OCI-LY7 (cell line): ENCODE data around the gene STAT2. TPM values are rescaled to one million over a fixed set of nuclear protein-coding genes. Genes with fewer than 3 reads are reported as not detected.
A peak's percentile ranks its signal among the peaks of the same experiment; 100 is the strongest.

Experiments used
- BruUV-seq: library from RNA; stranded (reverse); fragments of 400-500 nt; replicated peaks from 2 replicates; lab custom pipeline; 2021; lab: Mats Ljungman, UMichigan
- CTCF ChIA-PET: fragments of 300-600 bp; sonication (Branson Sonifier 250); formaldehyde crosslinking; loops from one replicate; lab custom pipeline; 2022; ENCODE audit warnings: antibody characterized with exemption; ENCODE audit not compliant: unreplicated experiment; lab: Charles Lee
- POLR2A ChIA-PET: fragments of 300-600 bp; sonication (Branson Sonifier 250); formaldehyde crosslinking; loops from one replicate; lab custom pipeline; 2022; ENCODE audit warnings: antibody characterized with exemption; lab: Charles Lee
- DNase-seq: peaks from one replicate; pipeline ENCODE4 v3.0.0-alpha.2; 2015; ENCODE audit warnings: low spot score
- H2AFZ ChIP-seq: fragments of 200-600 bp; sonication (generic), shearing (Covaris generic); 2 replicates; pipeline ENCODE4 v1.6.1; 2014; ENCODE audit warnings: mild to moderate bottlenecking, antibody characterized with exemption, low read length, moderate library complexity
- H3K27ac ChIP-seq: fragments of 200-600 bp; sonication (generic); 2 replicates; pipeline ENCODE4 v1.5.1; 2014; ENCODE audit warnings: mixed run types, low read depth, mild to moderate bottlenecking, moderate library complexity, low read length, inconsistent platforms; ENCODE audit not compliant: poor library complexity, severe bottlenecking
- H3K36me3 ChIP-seq: fragments of 200-600 bp; sonication (generic); 2 replicates; pipeline ENCODE4 v1.6.1; 2014; ENCODE audit warnings: mild to moderate bottlenecking, antibody characterized with exemption, low read length, moderate library complexity, mixed read lengths; ENCODE audit not compliant: insufficient read depth
- H3K4me1 ChIP-seq: fragments of 200-600 bp; sonication (generic); 2 replicates; pipeline ENCODE4 v1.5.1; 2014; ENCODE audit warnings: mild to moderate bottlenecking, low read length; ENCODE audit not compliant: insufficient read depth, poor library complexity, severe bottlenecking
- H3K4me2 ChIP-seq: fragments of 200-600 bp; sonication (generic); 2 replicates; pipeline ENCODE4 v1.6.1; 2014; ENCODE audit warnings: mild to moderate bottlenecking, low read length
- H3K4me3 ChIP-seq: fragments of 200-600 bp; sonication (generic); 2 replicates; pipeline ENCODE4 v1.5.1; 2014; ENCODE audit warnings: mild to moderate bottlenecking, low read depth, low read length; ENCODE audit not compliant: poor library complexity, severe bottlenecking
- H3K79me2 ChIP-seq: fragments of 200-600 bp; sonication (generic); 2 replicates; pipeline ENCODE4 v1.6.1; 2016; ENCODE audit warnings: low read depth, mild to moderate bottlenecking, low read length, moderate library complexity, mixed read lengths; ENCODE audit not compliant: insufficient read depth
- H3K9me2 ChIP-seq: fragments of 200-600 bp; sonication (generic); 2 replicates; pipeline ENCODE4 v1.6.1; 2016; ENCODE audit warnings: mild to moderate bottlenecking, low read length, mixed read lengths; ENCODE audit not compliant: insufficient read depth
- H3K9me3 ChIP-seq: fragments of 200-600 bp; sonication (generic); 2 replicates; pipeline ENCODE4 v1.6.1; 2014; ENCODE audit warnings: mild to moderate bottlenecking, mixed run types, low read length, mixed read lengths
- H4K20me1 ChIP-seq: fragments of 200-600 bp; sonication (generic); 2 replicates; pipeline ENCODE4 v1.6.1; 2014; ENCODE audit warnings: mild to moderate bottlenecking, antibody characterized with exemption, low read length, moderate library complexity, mixed read lengths; ENCODE audit not compliant: insufficient read depth
- EZH2phosphoT487 ChIP-seq: fragments of 200-600 bp; sonication (generic); IDR thresholded peaks from 2 replicates; pipeline ENCODE4 v1.6.1; 2018; ENCODE audit warnings: low read depth, borderline replicate concordance, mild to moderate bottlenecking, mixed run types, antibody characterized with exemption, low read length, moderate library complexity, mixed read lengths
- intact Hi-C: fragments of 100-400 bp; cut with micrococcal nuclease; formaldehyde crosslinking; loops from one replicate; pipeline ENCODE4 v1.10.0; 2022; ENCODE audit not compliant: unreplicated experiment
- total RNA-seq, 2 experiments: library from RNA; depleted of rRNA in 1 of 2; stranded (reverse); fragments of >200 nt in 1 of 2; shearing (Covaris generic) in 1 of 2; gene quantifications; 2 replicates each; pipeline ENCODE4 v1.2.3, GENCODE V29; 2014 to 2022
- TF ChIP-seq, protein P1 (sequence below): fragments of 200-600 bp; sonication (generic); conservative IDR thresholded peaks from 2 replicates; pipeline ENCODE4 v1.5.1; 2014; ENCODE audit warnings: mild to moderate bottlenecking, antibody characterized with exemption, low read length, moderate library complexity, mixed read lengths

Gene STAT2
- total RNA-seq, 2 experiments from 2014 or later, result 75.3 to 126 TPM

DNA sequence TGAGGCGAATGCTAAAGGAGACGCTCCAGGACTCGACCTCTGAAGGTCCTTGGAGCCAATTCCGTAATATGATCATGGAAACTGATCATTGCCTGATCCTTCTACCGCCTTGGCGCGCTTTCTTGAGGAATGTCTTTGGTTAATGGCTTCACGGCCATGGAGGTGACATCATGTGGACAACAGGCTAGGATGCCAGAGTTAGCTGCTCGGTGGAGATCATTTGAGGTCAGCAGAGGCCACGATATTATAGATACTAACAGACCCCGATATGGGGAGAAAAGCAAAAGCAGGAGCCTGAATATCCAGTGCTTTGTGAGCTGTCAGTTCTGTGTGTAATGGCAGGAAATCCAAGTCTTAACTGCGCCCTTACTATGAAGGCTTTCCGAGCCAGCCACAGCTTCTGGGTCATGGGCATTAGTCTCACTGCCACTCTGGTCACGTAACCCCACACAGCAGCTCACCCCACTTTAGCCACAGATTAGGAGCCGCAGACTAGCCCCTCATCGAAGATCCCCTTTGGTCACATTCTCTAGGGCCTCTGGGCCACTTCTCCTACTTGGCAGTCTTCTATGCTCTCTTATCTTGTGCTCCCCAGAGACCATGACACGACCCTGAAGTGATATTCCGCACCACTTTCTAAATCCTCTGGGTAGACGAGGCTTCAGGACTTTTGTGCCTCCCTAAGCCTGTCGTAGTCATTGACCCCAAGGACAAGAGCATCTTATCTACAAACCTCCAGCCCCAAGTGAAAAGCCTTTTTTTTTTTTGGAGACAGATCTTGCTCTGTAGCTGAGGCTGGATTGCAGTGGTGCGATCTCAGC is 59.1 kb downstream of the STAT2 start:
- DNase-seq, result no peak
- H3K27ac ChIP-seq, result peak overlapping the region; percentile 75
- no peaks in the 10 kb centered on the region for H3K9me3 ChIP-seq
- TSS peak; percentile 88 for BruUV-seq
- peaks cover 61% of the 10 kb centered on the region for H3K4me1 ChIP-seq
- peaks cover 54% of the 10 kb centered on the region for H3K36me3 ChIP-seq
- ChIA-PET CTCF (no interaction called here), POLR2A (interaction anchor here (0.7 to 1.8 kb wide), 3 partner anchors 9 to 33 kb away, joined by 3 to 5 read pairs (median 3); no protein-coding TSS in a partner anchor)
- H3K79me2 ChIP-seq, result peaks cover 53% of the 10 kb centered on the region
- intact Hi-C loops, result loop anchor here (2.0 kb wide), 1 partner anchor 108 kb away; no protein-coding TSS in a partner anchor
- no peaks in the 10 kb centered on the region for H3K9me2 ChIP-seq
- H3K4me2 ChIP-seq, result peak overlapping the region; percentile 89
- TF ChIP-seq EZH2phosphoT487, result no peak
- TF ChIP-seq, protein P1, sequence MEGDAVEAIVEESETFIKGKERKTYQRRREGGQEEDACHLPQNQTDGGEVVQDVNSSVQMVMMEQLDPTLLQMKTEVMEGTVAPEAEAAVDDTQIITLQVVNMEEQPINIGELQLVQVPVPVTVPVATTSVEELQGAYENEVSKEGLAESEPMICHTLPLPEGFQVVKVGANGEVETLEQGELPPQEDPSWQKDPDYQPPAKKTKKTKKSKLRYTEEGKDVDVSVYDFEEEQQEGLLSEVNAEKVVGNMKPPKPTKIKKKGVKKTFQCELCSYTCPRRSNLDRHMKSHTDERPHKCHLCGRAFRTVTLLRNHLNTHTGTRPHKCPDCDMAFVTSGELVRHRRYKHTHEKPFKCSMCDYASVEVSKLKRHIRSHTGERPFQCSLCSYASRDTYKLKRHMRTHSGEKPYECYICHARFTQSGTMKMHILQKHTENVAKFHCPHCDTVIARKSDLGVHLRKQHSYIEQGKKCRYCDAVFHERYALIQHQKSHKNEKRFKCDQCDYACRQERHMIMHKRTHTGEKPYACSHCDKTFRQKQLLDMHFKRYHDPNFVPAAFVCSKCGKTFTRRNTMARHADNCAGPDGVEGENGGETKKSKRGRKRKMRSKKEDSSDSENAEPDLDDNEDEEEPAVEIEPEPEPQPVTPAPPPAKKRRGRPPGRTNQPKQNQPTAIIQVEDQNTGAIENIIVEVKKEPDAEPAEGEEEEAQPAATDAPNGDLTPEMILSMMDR, result no peak
- H3K4me3 ChIP-seq, result peak overlapping the region; percentile 79
- H2AFZ ChIP-seq, result peak overlapping the region; percentile 64; the same call in 1 of the 2 replicates
- 0 out of 2 replicates have a peak, but pooled peaks cover 11% of the 10 kb centered on the region for H4K20me1 ChIP-seq

DNA sequence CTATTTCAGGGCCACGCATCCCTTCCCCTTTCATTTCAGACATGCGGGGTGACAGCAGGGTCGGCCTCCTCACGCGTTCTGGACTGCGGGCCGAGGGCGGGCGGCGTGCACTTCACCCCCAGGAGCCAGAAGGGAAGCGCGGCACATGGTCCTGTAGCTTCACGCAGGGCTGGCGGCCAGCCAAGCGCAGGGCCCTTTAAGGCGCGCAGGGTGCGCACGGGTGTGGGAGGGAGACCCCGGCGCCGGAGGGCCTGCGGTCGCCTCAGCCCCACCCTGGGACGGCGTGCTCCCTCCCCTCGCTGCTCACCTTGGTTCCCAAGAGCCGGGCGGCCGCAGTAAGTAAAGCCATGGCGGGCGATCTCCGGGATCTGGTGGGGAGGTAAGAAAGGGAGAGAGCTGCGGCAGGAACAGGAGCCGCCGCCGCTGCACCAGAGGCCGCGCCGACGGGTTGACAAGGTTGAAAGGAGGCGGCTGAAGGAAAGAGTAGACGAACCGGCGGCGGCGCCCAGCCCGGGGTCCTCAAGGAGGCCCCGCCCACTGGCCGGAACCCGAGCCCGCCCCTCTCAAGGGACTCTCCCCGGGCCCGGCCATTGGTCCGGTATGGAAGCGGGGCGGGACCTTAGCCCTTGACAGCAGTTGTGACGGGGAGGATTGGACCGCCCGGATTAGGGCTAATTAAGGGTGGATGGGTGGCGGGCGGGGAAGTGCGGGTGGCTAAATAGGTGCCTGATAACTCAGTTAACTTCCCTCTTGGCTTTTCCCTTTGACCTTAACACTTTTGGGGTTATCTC is 59.9 kb downstream of the STAT2 start, which contains the start of gene CS:
TSS of gene CS (minus strand) at position 478 of the 791 bp plus-strand sequence. CDS start at position 349, 129 bp downstream.
- H3K27ac ChIP-seq, result peak within 1 kb of the TSS; percentile 75
- H3K9me2 ChIP-seq, result no peaks in the 10 kb centered on the region
- peaks cover 62% of the 10 kb centered on the region for H3K4me1 ChIP-seq
- H3K79me2 ChIP-seq, result peaks cover 61% of the 10 kb centered on the region
- no TSS peak for BruUV-seq
- intact Hi-C loops, result loop anchor here (2.0 kb wide), 1 partner anchor 107 kb away; no protein-coding TSS in a partner anchor
- DNase-seq, result peak; percentile 100
- 0 out of 2 replicates have a peak, but pooled peaks cover 11% of the 10 kb centered on the region for H4K20me1 ChIP-seq
- H3K9me3 ChIP-seq, result no peaks in the 10 kb centered on the region
- CTCF ChIA-PET, result interaction anchor here (1.4 kb wide), 1 partner anchor 16 kb away, joined by 12 read pairs; the partner anchor contains the start of gene CNPY2
- peak within 1 kb of the TSS; percentile 79 for H3K4me3 ChIP-seq
- peaks cover 54% of the 10 kb centered on the region for H3K36me3 ChIP-seq
- H3K4me2 ChIP-seq, result peak within 1 kb of the TSS; percentile 99
- no peak for TF ChIP-seq EZH2phosphoT487
- TF ChIP-seq, protein P1, result no peak
- peak within 1 kb of the TSS; percentile 64; the same call in 1 of the 2 replicates for H2AFZ ChIP-seq
- POLR2A ChIA-PET, result interaction anchor here (0.8 to 1.8 kb wide), 3 partner anchors 10 to 75 kb away, joined by 3 to 5 read pairs (median 5); no protein-coding TSS in a partner anchor
